Activated naive CD4-positive, alpha-beta T cell treated with anti-CD3 and anti-CD28 coated beads, Interleukin-2, amount 50 U/mL, for 72 hours (primary cell): ENCODE measurements around the gene CYBC1. TPM values are rescaled to one million over a fixed set of nuclear protein-coding genes. Genes with fewer than 3 reads are reported as not detected.

Experiments used
- ATAC-seq, 2 donors: fragments of 150-1000 bp; cut with Tn5 transposase; 2 replicates each; pipeline ENCODE4 v1.10.0; 2021; ENCODE audit warnings: mild to moderate bottlenecking in 2 of 2, moderate library complexity in 2 of 2
- DNase-seq, 2 donors: peaks; one replicate each; pipeline ENCODE4 v3.0.0; 2021 to 2022; ENCODE audit warnings: low spot score in 2 of 2
- H3K27ac Mint-ChIP-seq, 2 donors: one replicate each; pipeline ENCODE4 v1.8.0; 2022; ENCODE audit warnings: mild to moderate bottlenecking in 2 of 2, mixed read lengths in 2 of 2
- H3K36me3 Mint-ChIP-seq, 2 donors: one replicate each; pipeline ENCODE4 v1.8.0; 2022; ENCODE audit warnings: mixed read lengths in 2 of 2
- H3K9me3 Mint-ChIP-seq, 2 donors: one replicate each; pipeline ENCODE4 v1.8.0; 2022; ENCODE audit warnings: mixed read lengths in 2 of 2
- total RNA-seq, 2 donors: library from RNA; stranded (reverse); gene quantifications; one replicate each; pipeline ENCODE4 v1.2.3, GENCODE V29; 2022

CYBC1 gene
- total RNA-seq, 2 donors from 2014 or later, result 205 to 401 TPM

GRCh38 chr17:82411396-82412053 lies 39.0 kb downstream of the CYBC1 start:
- H3K36me3 Mint-ChIP-seq, result peaks cover 5 to 7% of the 10 kb centered on the region in 2 donors
- DNase-seq (no peak), ATAC-seq (no peak)
- H3K9me3 Mint-ChIP-seq, result no peaks in the 10 kb centered on the region
- no peak overlapping the region for H3K27ac Mint-ChIP-seq

GRCh38 chr17:82410014-82410716 lies 40.4 kb downstream of the CYBC1 start:
- H3K9me3 Mint-ChIP-seq, result no peaks in the 10 kb centered on the region
- peaks cover 5 to 7% of the 10 kb centered on the region in 2 donors for H3K36me3 Mint-ChIP-seq
- no peak for ATAC-seq
- DNase-seq, result no peak
- H3K27ac Mint-ChIP-seq, result no peak overlapping the region

- Mint-ChIP-seq H3K36me3 (peaks cover 0 to 8% of the 10 kb centered on the region in 2 donors), H3K27ac (no peak overlapping the region), H3K9me3 (no peaks in the 10 kb centered on the region)
- DNase-seq (no peak), ATAC-seq (no peak)
Measured at GRCh38 chr17:82408938-82409318, 41.6 kb downstream of the CYBC1 start.

- no peak for DNase-seq
- Mint-ChIP-seq H3K9me3 (no peaks in the 10 kb centered on the region), H3K36me3 (peaks cover 0 to 11% of the 10 kb centered on the region in 2 donors), H3K27ac (no peak overlapping the region)
- ATAC-seq, result no peak
Measured at GRCh38 chr17:82408288-82408937, 42.1 kb downstream of the CYBC1 start.

GRCh38 chr17:82407255-82407654 lies 43.3 kb downstream of the CYBC1 start:
- DNase-seq, result no peak
- ATAC-seq, result peak in 1 of 2 donors; percentile 45
- peaks cover 6 to 11% of the 10 kb centered on the region in 2 donors for H3K36me3 Mint-ChIP-seq
- H3K27ac Mint-ChIP-seq, result peak overlapping the region in 1 of 2 donors; percentile 44
- H3K9me3 Mint-ChIP-seq, result no peaks in the 10 kb centered on the region

GRCh38 chr17:82406131-82406671 lies 44.4 kb downstream of the CYBC1 start:
- peaks cover 11 to 12% of the 10 kb centered on the region in 2 donors for H3K36me3 Mint-ChIP-seq
- DNase-seq, result no peak
- ATAC-seq, result no peak
- no peak overlapping the region for H3K27ac Mint-ChIP-seq
- H3K9me3 Mint-ChIP-seq, result no peaks in the 10 kb centered on the region

GRCh38 chr17:82405051-82405450 lies 45.5 kb downstream of the CYBC1 start:
- ATAC-seq, result no peak

GRCh38 chr17:82403662-82404660 lies 46.6 kb downstream of the CYBC1 start:
- H3K27ac Mint-ChIP-seq, result no peak overlapping the region
- DNase-seq, result no peak
- no peaks in the 10 kb centered on the region for H3K9me3 Mint-ChIP-seq
- peaks cover 9 to 18% of the 10 kb centered on the region in 2 donors for H3K36me3 Mint-ChIP-seq
- ATAC-seq, result peak in 1 of 2 donors; percentile 57

More at GRCh38 chr17:82405051-82405450, 45.5 kb downstream of the CYBC1 start:
- Mint-ChIP-seq H3K36me3 (peaks cover 11 to 18% of the 10 kb centered on the region in 2 donors), H3K27ac (no peak overlapping the region), H3K9me3 (no peaks in the 10 kb centered on the region)
- no peak for DNase-seq

GRCh38 chr17:82402865-82403264 lies 47.7 kb downstream of the CYBC1 start:
- DNase-seq (no peak), ATAC-seq (no peak)
- peaks cover 4 to 18% of the 10 kb centered on the region in 2 donors for H3K36me3 Mint-ChIP-seq
- no peak overlapping the region for H3K27ac Mint-ChIP-seq
- H3K9me3 Mint-ChIP-seq, result no peaks in the 10 kb centered on the region

- DNase-seq (peak; percentile 54 to 76), ATAC-seq (peak; percentile 75 to 92)
- Mint-ChIP-seq H3K9me3 (no peaks in the 10 kb centered on the region), H3K36me3 (peaks cover 4 to 18% of the 10 kb centered on the region in 2 donors), H3K27ac (peak overlapping the region in 1 of 2 donors; percentile 97)
Measured at GRCh38 chr17:82400830-82401229, 49.7 kb downstream of the CYBC1 start.

GRCh38 chr17:82400206-82400605 lies 50.3 kb downstream of the CYBC1 start:
- no peaks in the 10 kb centered on the region for H3K9me3 Mint-ChIP-seq
- H3K27ac Mint-ChIP-seq, result no peak overlapping the region
- peaks cover 4 to 18% of the 10 kb centered on the region in 2 donors for H3K36me3 Mint-ChIP-seq
- ATAC-seq (no peak), DNase-seq (no peak)

GRCh38 chr17:82399601-82400101 lies 50.9 kb downstream of the CYBC1 start:
- H3K9me3 Mint-ChIP-seq, result no peaks in the 10 kb centered on the region
- H3K36me3 Mint-ChIP-seq, result peaks cover 4 to 18% of the 10 kb centered on the region in 2 donors
- no peak overlapping the region for H3K27ac Mint-ChIP-seq
- ATAC-seq, result no peak
- no peak for DNase-seq

- H3K36me3 Mint-ChIP-seq, result peaks cover 4 to 18% of the 10 kb centered on the region in 2 donors
- ATAC-seq (no peak), DNase-seq (no peak)
- H3K27ac Mint-ChIP-seq, result no peak overlapping the region
- H3K9me3 Mint-ChIP-seq, result no peaks in the 10 kb centered on the region
Measured at GRCh38 chr17:82399041-82399441, 51.5 kb downstream of the CYBC1 start.

GRCh38 chr17:82397449-82398335 lies 52.9 kb downstream of the CYBC1 start:
- H3K36me3 Mint-ChIP-seq, result peaks cover 0 to 13% of the 10 kb centered on the region in 2 donors
- no peak overlapping the region for H3K27ac Mint-ChIP-seq
- H3K9me3 Mint-ChIP-seq, result no peaks in the 10 kb centered on the region
- DNase-seq (no peak), ATAC-seq (no peak)
